Colonic mucosa (tissue), 4 donors: ENCODE data around the gene DMXL1. TPM values are rescaled to one million over a fixed set of nuclear protein-coding genes. Genes with fewer than 3 reads are reported as not detected.

Source experiments
- DNase-seq: peaks from one replicate; pipeline ENCODE4 v3.0.0-alpha.2; 2020
- H3K27ac ChIP-seq: fragments of 200-600 bp; one replicate; pipeline ENCODE4 v1.8.0; 2021
- H3K27me3 ChIP-seq: fragments of 200-600 bp; one replicate; pipeline ENCODE4 v1.8.0; 2021
- H3K36me3 ChIP-seq: fragments of 200-600 bp; one replicate; pipeline ENCODE4 v1.8.0; 2021
- H3K4me1 ChIP-seq: fragments of 200-600 bp; one replicate; pipeline ENCODE4 v1.8.0; 2021; ENCODE audit warnings: mild to moderate bottlenecking
- H3K4me3 ChIP-seq: fragments of 200-600 bp; one replicate; pipeline ENCODE4 v1.8.0; 2021
- H3K9ac ChIP-seq, 2 donors: one replicate each; pipeline ENCODE4 v1.7.0; 2013; ENCODE audit warnings: control low read depth in 2 of 2, low read depth in 2 of 2, low read length in 2 of 2
- H3K9me3 ChIP-seq: fragments of 200-600 bp; one replicate; pipeline ENCODE4 v1.8.0; 2021
- CTCF ChIP-seq: fragments of 200-600 bp; IDR thresholded peaks from one replicate; pipeline ENCODE4 v1.8.0; 2022; ENCODE audit warnings: antibody characterized with exemption, mild to moderate bottlenecking
- intact Hi-C: fragments of 100-400 bp; cut with DNase I; formaldehyde crosslinking; loops from one replicate; pipeline ENCODE4 v1.14.1; 2022
- total RNA-seq, 2 donors: library from RNA; stranded (reverse); fragmentation: NEBNext Ultra II Directional in 1 of 2; extraction: Animal tissue kit (Norgen Biotek cat#: 25700) in 1 of 2; gene quantifications; one replicate each; pipeline ENCODE4 v1.2.1, GENCODE V29; 2021
- donor health status: healthy.
- donor health status: DM: no; HTN: no; CAD: no.
- donor health status: DM: no; HTN: no; CAD: no.

DMXL1 gene
- total RNA-seq: 10 to 100 TPM; 28.7 to 38.3 TPM

- H3K4me3 ChIP-seq: peak within 1 kb of the TSS; percentile 80
- no peaks in the 10 kb centered on the region for H3K4me1 ChIP-seq
- no peaks in the 10 kb centered on the region for H3K36me3 ChIP-seq
- H3K9ac ChIP-seq: peak within 1 kb of the TSS; percentile 95 to 97
- no peaks in the 10 kb centered on the region for H3K27me3 ChIP-seq
- peak within 1 kb of the TSS; percentile 97 for H3K27ac ChIP-seq
- peak; percentile 100 for DNase-seq
- TF ChIP-seq CTCF: no peak
- no peaks in the 10 kb centered on the region for H3K9me3 ChIP-seq
- intact Hi-C loops: no loop called here
Measured at GRCh38 chr5:119070828-119071560, at the start of gene DMXL1. DMXL1 (plus strand) TSS chr5:119071087; CDS start chr5:119071570, 483 bp downstream.

- Histone ChIP-seq H3K36me3 (no peaks in the 10 kb centered on the region), H3K27me3 (no peaks in the 10 kb centered on the region), H3K27ac (no peak overlapping the region), H3K9ac (no peak overlapping the region), H3K4me3 (no peak overlapping the region), H3K9me3 (no peaks in the 10 kb centered on the region), H3K4me1 (no peaks in the 10 kb centered on the region)
- DNase-seq: no peak
- intact Hi-C loops: loop anchor here (10.0 kb wide), 1 partner anchor 394 kb away; no protein-coding TSS in a partner anchor
- no peak for TF ChIP-seq CTCF
Measured at GRCh38 chr5:119021149-119021732, 49.6 kb upstream of the DMXL1 start.

GRCh38 chr5:119022017-119022745 lies 48.7 kb upstream of the DMXL1 start:
- DNase-seq: no peak
- intact Hi-C loops: loop anchor here (10.0 kb wide), 1 partner anchor 393 kb away; no protein-coding TSS in a partner anchor
- no peak overlapping the region for H3K27ac ChIP-seq

GRCh38 chr5:119022773-119023172 lies 48.1 kb upstream of the DMXL1 start:
- no peak overlapping the region for H3K4me3 ChIP-seq

More at GRCh38 chr5:119022017-119022745, 48.7 kb upstream of the DMXL1 start:
- no peaks in the 10 kb centered on the region for H3K27me3 ChIP-seq
- H3K36me3 ChIP-seq: no peaks in the 10 kb centered on the region
- no peaks in the 10 kb centered on the region for H3K4me1 ChIP-seq
- no peaks in the 10 kb centered on the region for H3K9me3 ChIP-seq
- no peak overlapping the region for H3K9ac ChIP-seq
- H3K4me3 ChIP-seq: no peak overlapping the region
- TF ChIP-seq CTCF: peak; percentile 32

More at GRCh38 chr5:119022773-119023172, 48.1 kb upstream of the DMXL1 start:
- Histone ChIP-seq H3K9ac (no peak overlapping the region), H3K4me1 (no peaks in the 10 kb centered on the region), H3K27ac (no peak overlapping the region), H3K36me3 (no peaks in the 10 kb centered on the region), H3K27me3 (no peaks in the 10 kb centered on the region), H3K9me3 (no peaks in the 10 kb centered on the region)
- intact Hi-C loops: loop anchor here (10.0 kb wide), 1 partner anchor 392 kb away; no protein-coding TSS in a partner anchor
- no peak for DNase-seq
- no peak for TF ChIP-seq CTCF
